ENCODE results near the gene EPS8.

The EPS8 gene

GRCh38 chr12:15599266-15600037 is 189.7 kb downstream of the EPS8 start:
- no peak overlapping the region for H2AFZ ChIP-seq (ENCODE audit: low read length)
- H3K4me2 ChIP-seq (ENCODE audit: low read depth, low read length, poor library complexity, severe bottlenecking): no peak overlapping the region
- TF ChIP-seq EZH2phosphoT487 (IDR thresholded peaks at IDR 0.05; ENCODE audit: borderline replicate concordance): no peak
- TF ChIP-seq, protein P1, sequence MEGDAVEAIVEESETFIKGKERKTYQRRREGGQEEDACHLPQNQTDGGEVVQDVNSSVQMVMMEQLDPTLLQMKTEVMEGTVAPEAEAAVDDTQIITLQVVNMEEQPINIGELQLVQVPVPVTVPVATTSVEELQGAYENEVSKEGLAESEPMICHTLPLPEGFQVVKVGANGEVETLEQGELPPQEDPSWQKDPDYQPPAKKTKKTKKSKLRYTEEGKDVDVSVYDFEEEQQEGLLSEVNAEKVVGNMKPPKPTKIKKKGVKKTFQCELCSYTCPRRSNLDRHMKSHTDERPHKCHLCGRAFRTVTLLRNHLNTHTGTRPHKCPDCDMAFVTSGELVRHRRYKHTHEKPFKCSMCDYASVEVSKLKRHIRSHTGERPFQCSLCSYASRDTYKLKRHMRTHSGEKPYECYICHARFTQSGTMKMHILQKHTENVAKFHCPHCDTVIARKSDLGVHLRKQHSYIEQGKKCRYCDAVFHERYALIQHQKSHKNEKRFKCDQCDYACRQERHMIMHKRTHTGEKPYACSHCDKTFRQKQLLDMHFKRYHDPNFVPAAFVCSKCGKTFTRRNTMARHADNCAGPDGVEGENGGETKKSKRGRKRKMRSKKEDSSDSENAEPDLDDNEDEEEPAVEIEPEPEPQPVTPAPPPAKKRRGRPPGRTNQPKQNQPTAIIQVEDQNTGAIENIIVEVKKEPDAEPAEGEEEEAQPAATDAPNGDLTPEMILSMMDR (conservative IDR thresholded peaks at IDR 0.05; ENCODE audit: low read length): no peak
- no peak overlapping the region for H3K9ac ChIP-seq (ENCODE audit: low read depth, low read length, poor library complexity, severe bottlenecking)
- no peaks in the 10 kb centered on the region for H3K9me3 ChIP-seq (ENCODE audit: insufficient read depth, low read depth, low read length)
- H3K27me3 ChIP-seq (ENCODE audit: insufficient read depth, low read length, poor library complexity, severe bottlenecking): no peaks in the 10 kb centered on the region
- no peaks in the 10 kb centered on the region for H3K36me3 ChIP-seq (ENCODE audit: insufficient read depth, low read length)
- no peaks in the 10 kb centered on the region for H3K79me2 ChIP-seq (ENCODE audit: insufficient read depth, low read length)
- H3K9me2 ChIP-seq (replicated peaks; ENCODE audit: low read depth, low read length): no peaks in the 10 kb centered on the region
- no peaks in the 10 kb centered on the region for H3F3A ChIP-seq (ENCODE audit: low read depth)
- no peaks in the 10 kb centered on the region for H3K4me1 ChIP-seq (ENCODE audit: insufficient read depth, low read length, poor library complexity, severe bottlenecking)
- no peaks in the 10 kb centered on the region for H4K20me1 ChIP-seq (ENCODE audit: insufficient read depth, low read length, poor library complexity, severe bottlenecking)
- no peak overlapping the region for H3K4me3 ChIP-seq (ENCODE audit: low read length, poor library complexity, severe bottlenecking)

DNA sequence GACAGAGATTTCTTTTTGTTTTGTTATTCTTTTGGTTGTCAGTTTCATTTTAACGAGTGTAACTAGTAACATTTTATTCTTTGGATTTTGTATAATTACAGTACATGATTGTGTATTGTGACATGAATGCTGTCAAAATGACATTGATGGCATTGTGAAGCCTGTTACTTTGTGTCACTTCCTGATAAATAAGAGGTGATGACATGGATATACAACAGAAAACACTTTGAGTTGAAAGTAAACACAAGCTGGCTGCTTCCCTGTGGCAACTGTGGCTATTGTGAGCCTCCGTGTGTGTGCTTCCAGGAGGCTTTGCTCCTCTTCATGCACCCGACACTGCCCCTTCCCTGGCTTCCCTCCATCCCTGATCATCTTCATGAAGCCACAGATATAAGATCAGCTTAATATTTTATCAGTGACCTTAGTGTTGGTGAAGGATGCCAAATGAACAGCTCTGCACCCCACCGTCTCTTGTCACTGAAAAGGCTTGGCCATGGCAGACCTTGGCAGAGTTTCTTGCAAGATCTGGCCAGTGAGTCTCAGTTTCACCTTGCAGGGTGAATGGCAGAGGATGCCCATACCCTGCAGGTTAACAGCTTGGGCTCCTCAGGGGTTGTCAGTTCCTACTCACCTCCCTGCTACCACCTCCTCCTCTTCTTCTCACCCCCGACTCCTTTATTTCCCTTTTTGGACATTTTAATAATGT is 191.9 kb downstream of the EPS8 start:
- no peaks in the 10 kb centered on the region for H3K36me3 ChIP-seq (ENCODE audit: insufficient read depth, low read length)
- TF ChIP-seq, protein P1 (conservative IDR thresholded peaks at IDR 0.05; ENCODE audit: low read length): no peak
- TF ChIP-seq EZH2phosphoT487 (IDR thresholded peaks at IDR 0.05; ENCODE audit: borderline replicate concordance): no peak
- no peak overlapping the region for H3K4me3 ChIP-seq (ENCODE audit: low read length, poor library complexity, severe bottlenecking)
- no peak overlapping the region for H3K4me2 ChIP-seq (ENCODE audit: low read depth, low read length, poor library complexity, severe bottlenecking)
- H4K20me1 ChIP-seq (ENCODE audit: insufficient read depth, low read length, poor library complexity, severe bottlenecking): no peaks in the 10 kb centered on the region
- no peak overlapping the region for H2AFZ ChIP-seq (ENCODE audit: low read length)
- H3K4me1 ChIP-seq (ENCODE audit: insufficient read depth, low read length, poor library complexity, severe bottlenecking): no peaks in the 10 kb centered on the region
- no peaks in the 10 kb centered on the region for H3K9me2 ChIP-seq (replicated peaks; ENCODE audit: low read depth, low read length)
- no peaks in the 10 kb centered on the region for H3K79me2 ChIP-seq (ENCODE audit: insufficient read depth, low read length)
- H3K9ac ChIP-seq (ENCODE audit: low read depth, low read length, poor library complexity, severe bottlenecking): no peak overlapping the region
- H3K9me3 ChIP-seq (ENCODE audit: insufficient read depth, low read depth, low read length): no peaks in the 10 kb centered on the region
- no peaks in the 10 kb centered on the region for H3K27me3 ChIP-seq (ENCODE audit: insufficient read depth, low read length, poor library complexity, severe bottlenecking)
- H3F3A ChIP-seq (ENCODE audit: low read depth): no peaks in the 10 kb centered on the region

- Histone ChIP-seq H3K4me2 (ENCODE audit: low read depth, low read length, poor library complexity, severe bottlenecking) (no peak overlapping the region), H3K9me2 (replicated peaks; ENCODE audit: low read depth, low read length) (no peaks in the 10 kb centered on the region), H3K27me3 (ENCODE audit: insufficient read depth, low read length, poor library complexity, severe bottlenecking) (no peaks in the 10 kb centered on the region), H3K79me2 (ENCODE audit: insufficient read depth, low read length) (no peaks in the 10 kb centered on the region), H3K4me3 (ENCODE audit: low read length, poor library complexity, severe bottlenecking) (no peak overlapping the region), H3F3A (ENCODE audit: low read depth) (no peaks in the 10 kb centered on the region), H3K9ac (ENCODE audit: low read depth, low read length, poor library complexity, severe bottlenecking) (no peak overlapping the region), H3K9me3 (ENCODE audit: insufficient read depth, low read depth, low read length) (no peaks in the 10 kb centered on the region), H2AFZ (ENCODE audit: low read length) (no peak overlapping the region), H4K20me1 (ENCODE audit: insufficient read depth, low read length, poor library complexity, severe bottlenecking) (no peaks in the 10 kb centered on the region), H3K36me3 (ENCODE audit: insufficient read depth, low read length) (no peaks in the 10 kb centered on the region), H3K4me1 (ENCODE audit: insufficient read depth, low read length, poor library complexity, severe bottlenecking) (no peaks in the 10 kb centered on the region)
- TF ChIP-seq EZH2phosphoT487 (IDR thresholded peaks at IDR 0.05; ENCODE audit: borderline replicate concordance): no peak
- TF ChIP-seq, protein P1 (conservative IDR thresholded peaks at IDR 0.05; ENCODE audit: low read length): no peak
These were observed 193.0 kb downstream of the EPS8 start for GRCh38 chr12:15596174-15596573.
